ENCODE measurements around the gene LRRC3. TPM values are rescaled to one million over a fixed set of nuclear protein-coding genes. Genes with fewer than 3 reads are reported as not detected.

The LRRC3 gene
- total RNA-seq, 4 donors from 2014 or later = 0.78 to 0.92 (median 0.85) TPM

DNA sequence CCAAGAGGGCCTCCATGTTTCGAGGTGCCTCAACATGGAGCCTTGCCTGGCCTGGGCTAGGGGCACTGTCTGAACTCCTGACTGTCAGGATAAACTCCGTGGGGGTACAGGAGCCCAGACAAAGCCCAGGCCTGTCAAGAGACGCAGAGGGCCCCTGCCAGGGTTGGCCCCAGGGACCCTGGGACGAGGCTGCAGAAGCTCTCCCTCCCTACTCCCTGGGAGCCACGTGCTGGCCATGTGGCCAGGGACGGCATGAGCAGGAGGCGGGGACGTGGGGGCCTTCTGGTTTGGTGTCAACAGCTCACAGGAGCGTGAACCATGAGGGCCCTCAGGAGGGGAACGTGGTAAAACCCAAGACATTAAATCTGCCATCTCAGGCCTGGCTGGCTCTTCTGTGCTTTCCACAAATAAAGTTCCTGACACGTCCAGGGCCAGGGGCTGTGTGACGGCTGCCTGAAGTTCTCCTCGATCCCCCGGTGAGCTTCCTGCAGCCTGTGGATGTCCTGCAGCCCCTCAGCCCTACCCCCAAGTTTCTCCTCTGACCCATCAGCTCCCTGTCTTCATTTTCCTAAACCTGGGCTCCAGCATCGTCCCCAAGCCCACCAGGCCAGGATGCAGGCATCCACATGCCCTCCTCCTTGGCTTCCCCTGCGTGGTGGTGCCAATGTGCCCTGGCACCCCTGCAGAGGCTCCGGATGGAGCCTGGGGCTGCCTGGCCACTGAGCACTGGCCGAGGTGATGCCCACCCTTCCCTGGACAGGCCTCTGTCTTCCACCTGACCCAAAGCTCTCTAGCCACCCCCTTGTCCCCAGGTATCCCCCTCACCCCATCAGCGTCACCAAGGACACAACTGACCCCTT, 12.8 kb upstream of the LRRC3 start:
- Histone ChIP-seq H3K27ac (no peak overlapping the region), H3K4me3 (replicated peaks in 1 of 3) (no peak overlapping the region), H3K27me3 (no peaks in the 10 kb centered on the region), H3K4me1 (no peaks in the 10 kb centered on the region), H3K9me3 (no peaks in the 10 kb centered on the region), H3K36me3 (no peaks in the 10 kb centered on the region)
- 73% methylated on average over 16 to 17 of the region's 19 CpGs for WGBS, 2 donors
- intact Hi-C loops (cut with DNase I) = no loop called here
- TF ChIP-seq, protein P1, sequence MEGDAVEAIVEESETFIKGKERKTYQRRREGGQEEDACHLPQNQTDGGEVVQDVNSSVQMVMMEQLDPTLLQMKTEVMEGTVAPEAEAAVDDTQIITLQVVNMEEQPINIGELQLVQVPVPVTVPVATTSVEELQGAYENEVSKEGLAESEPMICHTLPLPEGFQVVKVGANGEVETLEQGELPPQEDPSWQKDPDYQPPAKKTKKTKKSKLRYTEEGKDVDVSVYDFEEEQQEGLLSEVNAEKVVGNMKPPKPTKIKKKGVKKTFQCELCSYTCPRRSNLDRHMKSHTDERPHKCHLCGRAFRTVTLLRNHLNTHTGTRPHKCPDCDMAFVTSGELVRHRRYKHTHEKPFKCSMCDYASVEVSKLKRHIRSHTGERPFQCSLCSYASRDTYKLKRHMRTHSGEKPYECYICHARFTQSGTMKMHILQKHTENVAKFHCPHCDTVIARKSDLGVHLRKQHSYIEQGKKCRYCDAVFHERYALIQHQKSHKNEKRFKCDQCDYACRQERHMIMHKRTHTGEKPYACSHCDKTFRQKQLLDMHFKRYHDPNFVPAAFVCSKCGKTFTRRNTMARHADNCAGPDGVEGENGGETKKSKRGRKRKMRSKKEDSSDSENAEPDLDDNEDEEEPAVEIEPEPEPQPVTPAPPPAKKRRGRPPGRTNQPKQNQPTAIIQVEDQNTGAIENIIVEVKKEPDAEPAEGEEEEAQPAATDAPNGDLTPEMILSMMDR (IDR thresholded peaks at IDR 0.05) = no peak
- no peak for TF ChIP-seq POLR2A (IDR thresholded peaks at IDR 0.05)
- no peak for DNase-seq

DNA sequence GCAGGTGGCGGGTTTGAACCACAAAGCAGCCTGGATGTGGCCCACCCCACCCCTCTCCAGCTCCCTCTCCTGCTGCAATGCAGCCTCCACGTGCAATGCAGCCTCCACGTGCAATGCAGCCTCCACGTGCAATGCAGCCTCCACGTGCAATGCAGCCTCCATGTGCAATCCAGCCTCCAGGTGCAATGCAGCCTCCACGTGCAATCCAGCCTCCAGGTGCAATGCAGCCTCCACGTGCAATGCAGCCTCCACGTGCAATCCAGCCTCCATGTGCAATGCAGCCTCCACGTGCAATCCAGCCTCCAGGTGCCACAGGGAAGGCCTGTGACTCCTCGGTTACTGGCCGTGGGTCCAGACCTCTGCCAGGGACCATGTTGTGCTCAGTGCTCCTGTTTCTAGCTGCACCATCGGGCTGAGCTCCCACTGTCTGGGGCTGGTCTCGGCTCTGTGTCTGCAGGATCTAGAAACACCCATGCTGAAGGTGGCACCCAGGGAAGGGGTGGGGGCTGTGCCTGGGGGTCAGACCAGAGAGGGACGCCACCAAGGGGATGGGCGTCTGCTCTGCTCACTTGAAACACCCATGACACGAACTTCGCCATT, 11.9 kb upstream of the LRRC3 start:
- DNase-seq = no peak
- intact Hi-C loops (cut with DNase I) = no loop called here
- Histone ChIP-seq H3K9me3 (no peaks in the 10 kb centered on the region), H3K27me3 (no peaks in the 10 kb centered on the region), H3K4me1 (no peaks in the 10 kb centered on the region), H3K4me3 (replicated peaks in 1 of 3) (no peak overlapping the region), H3K36me3 (no peaks in the 10 kb centered on the region), H3K27ac (no peak overlapping the region)
- WGBS, 2 donors = 79 to 87% methylated on average over 8 to 13 of the region's 17 CpGs
- TF ChIP-seq, protein P1 (IDR thresholded peaks at IDR 0.05) = no peak
- no peak for TF ChIP-seq POLR2A (IDR thresholded peaks at IDR 0.05)

DNA sequence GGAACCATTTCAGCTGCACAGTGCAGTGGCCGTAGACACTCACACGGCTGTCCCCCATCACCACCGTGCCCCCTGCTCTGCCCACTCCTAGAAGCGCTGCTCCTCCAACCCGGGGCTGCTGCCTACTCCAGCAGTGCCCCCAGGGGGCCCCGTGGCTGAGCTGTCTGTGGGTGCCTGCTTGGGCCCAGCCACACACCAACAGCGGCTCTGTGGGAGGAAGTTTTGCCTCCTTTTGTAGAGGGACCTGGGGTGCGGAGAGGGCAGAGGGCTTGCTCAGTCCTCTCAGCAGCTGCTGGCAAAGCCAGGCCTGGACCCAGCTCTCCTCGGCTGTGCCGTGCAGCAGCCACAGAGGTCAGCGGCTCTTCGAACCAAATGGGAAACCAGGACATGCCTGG, 11.4 kb upstream of the LRRC3 start:
- H3K27me3 ChIP-seq = no peaks in the 10 kb centered on the region
- no peak overlapping the region for H3K4me3 ChIP-seq (replicated peaks in 1 of 3)
- TF ChIP-seq, protein P1 (IDR thresholded peaks at IDR 0.05) = no peak
- no peak for TF ChIP-seq POLR2A (IDR thresholded peaks at IDR 0.05)
- H3K4me1 ChIP-seq = no peaks in the 10 kb centered on the region
- 82 to 84% methylated on average over 4 to 10 of the region's 12 CpGs for WGBS, 2 donors
- H3K36me3 ChIP-seq = no peaks in the 10 kb centered on the region
- intact Hi-C loops (cut with DNase I) = no loop called here
- no peak overlapping the region for H3K27ac ChIP-seq
- no peaks in the 10 kb centered on the region for H3K9me3 ChIP-seq
- no peak for DNase-seq

DNA sequence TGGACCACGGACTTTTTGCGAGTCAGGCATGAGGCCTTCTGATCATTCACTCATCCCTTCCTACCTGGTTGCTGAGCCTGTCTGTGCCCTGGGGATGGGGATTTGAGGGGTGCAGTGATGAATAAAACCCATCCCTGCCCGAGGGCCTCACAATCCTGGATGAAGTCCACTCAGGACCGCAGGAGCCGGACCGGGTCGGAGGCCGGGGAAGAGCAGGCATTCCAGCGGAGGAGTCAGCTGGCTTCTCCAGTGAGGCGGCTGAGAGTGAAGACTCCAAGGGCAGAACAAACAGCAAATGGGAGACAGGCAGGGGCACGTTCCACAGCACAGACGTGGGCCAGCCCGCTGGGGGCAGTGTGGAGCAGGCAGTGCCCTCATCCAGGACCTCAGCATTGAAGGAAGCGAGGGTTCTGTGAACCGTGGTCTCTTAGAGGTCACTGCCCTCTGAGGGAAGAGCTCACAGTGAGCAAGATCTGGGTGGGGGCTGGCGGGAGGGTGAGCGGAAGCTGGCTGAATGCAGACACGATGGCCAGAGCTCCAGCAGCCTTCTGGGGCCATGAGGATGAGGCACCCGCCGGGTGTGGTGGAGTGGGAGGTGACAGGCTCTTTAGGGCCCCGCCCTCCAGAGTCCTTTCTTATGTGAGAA, 10.9 kb upstream of the LRRC3 start:
- Histone ChIP-seq H3K27ac (no peak overlapping the region), H3K4me1 (no peaks in the 10 kb centered on the region), H3K4me3 (replicated peaks in 1 of 3) (no peak overlapping the region), H3K9me3 (no peaks in the 10 kb centered on the region), H3K27me3 (no peaks in the 10 kb centered on the region), H3K36me3 (no peaks in the 10 kb centered on the region)
- no peak for TF ChIP-seq POLR2A (IDR thresholded peaks at IDR 0.05)
- TF ChIP-seq, protein P1 (IDR thresholded peaks at IDR 0.05) = no peak
- DNase-seq = no peak
- intact Hi-C loops (cut with DNase I) = no loop called here
- WGBS, 2 donors = 71 to 78% methylated on average over 17 to 18 of the region's 21 CpGs
